H9 (cell line): ENCODE results near the gene PPP1R3C. TPM values are rescaled to one million over a fixed set of nuclear protein-coding genes. Genes with fewer than 3 reads are reported as not detected.

Source experiments
- DNase-seq: peaks from one replicate; pipeline ENCODE4 v3.0.0-alpha.2; 2017
- H2AFZ ChIP-seq: one replicate; pipeline ENCODE4 v1.6.1; 2013; ENCODE audit warnings: mild to moderate bottlenecking, low read length, control low read depth, moderate library complexity
- H2AK5ac ChIP-seq: 2 replicates; pipeline ENCODE4 v1.6.1; 2013; ENCODE audit warnings: low read length, control low read depth, mixed read lengths; ENCODE audit not compliant: insufficient read length
- H2BK120ac ChIP-seq: one replicate; pipeline ENCODE4 v1.6.1; 2013; ENCODE audit warnings: low read depth, mild to moderate bottlenecking, low read length, control low read depth, inconsistent platforms; ENCODE audit not compliant: poor library complexity, severe bottlenecking
- H2BK12ac ChIP-seq: 2 replicates; pipeline ENCODE4 v1.6.1; 2013; ENCODE audit warnings: low read length, control low read depth, mixed read lengths, low read depth; ENCODE audit not compliant: insufficient read length
- H2BK15ac ChIP-seq: 2 replicates; pipeline ENCODE4 v1.6.1; 2013; ENCODE audit warnings: low read depth, low read length, control low read depth
- H2BK20ac ChIP-seq: one replicate; pipeline ENCODE4 v1.6.1; 2013; ENCODE audit warnings: low read depth, mild to moderate bottlenecking, low read length, control low read depth, inconsistent platforms; ENCODE audit not compliant: poor library complexity, severe bottlenecking
- H2BK5ac ChIP-seq: 2 replicates; pipeline ENCODE4 v1.6.1; 2013; ENCODE audit warnings: low read length, control low read depth, mixed read lengths; ENCODE audit not compliant: insufficient read length
- H3K14ac ChIP-seq: 2 replicates; pipeline ENCODE4 v1.6.1; 2013; ENCODE audit warnings: low read length, control low read depth; ENCODE audit not compliant: insufficient read depth
- H3K18ac ChIP-seq: 2 replicates; pipeline ENCODE4 v1.6.1; 2013; ENCODE audit warnings: low read depth, mild to moderate bottlenecking, mixed read lengths, low read length, control low read depth; ENCODE audit not compliant: insufficient read length
- H3K23ac ChIP-seq: 2 replicates; pipeline ENCODE4 v1.6.1; 2013; ENCODE audit warnings: low read length, control low read depth, mixed read lengths, low read depth; ENCODE audit not compliant: insufficient read length
- H3K23me2 ChIP-seq: 2 replicates; pipeline ENCODE4 v1.6.1; 2013; ENCODE audit warnings: low read depth, mild to moderate bottlenecking, mixed read lengths, low read length, control low read depth; ENCODE audit not compliant: insufficient read length, poor library complexity, severe bottlenecking
- H3K27ac ChIP-seq: 2 replicates; pipeline ENCODE4 v1.5.1; 2013; ENCODE audit warnings: low read length, control low read depth, mixed read lengths, low read depth; ENCODE audit not compliant: insufficient read length
- H3K27me3 ChIP-seq: 2 replicates; pipeline ENCODE4 v1.6.1; 2013; ENCODE audit warnings: low read length, control low read depth, inconsistent platforms; ENCODE audit not compliant: insufficient read depth
- H3K4ac ChIP-seq: 2 replicates; pipeline ENCODE4 v1.6.1; 2013; ENCODE audit warnings: low read depth, mild to moderate bottlenecking, control low read depth, inconsistent platforms, low read length, moderate library complexity
- H3K4me1 ChIP-seq: 2 replicates; pipeline ENCODE4 v1.6.1; 2013; ENCODE audit warnings: low read length, control low read depth, inconsistent platforms; ENCODE audit not compliant: insufficient read depth
- H3K4me2 ChIP-seq: 2 replicates; pipeline ENCODE4 v1.6.1; 2013; ENCODE audit warnings: low read length, control low read depth, mixed read lengths; ENCODE audit not compliant: insufficient read length, insufficient read depth
- H3K56ac ChIP-seq: 2 replicates; pipeline ENCODE4 v1.6.1; 2013; ENCODE audit warnings: low read depth, mild to moderate bottlenecking, mixed read lengths, low read length, control low read depth; ENCODE audit not compliant: insufficient read length
- H3K79me1 ChIP-seq: 2 replicates; pipeline ENCODE4 v1.6.1; 2013; ENCODE audit warnings: low read depth, mild to moderate bottlenecking, moderate library complexity, low read length, control low read depth, inconsistent platforms; ENCODE audit not compliant: insufficient read depth, poor library complexity, severe bottlenecking
- H3K79me2 ChIP-seq: 2 replicates; pipeline ENCODE4 v1.6.1; 2013; ENCODE audit warnings: low read length, control low read depth, inconsistent platforms; ENCODE audit not compliant: insufficient read depth
- H3K9ac ChIP-seq: 2 replicates; pipeline ENCODE4 v1.6.1; 2013; ENCODE audit warnings: low read length, control low read depth, mixed read lengths; ENCODE audit not compliant: insufficient read length; ENCODE audit errors: extremely low read depth
- H3K9me3 ChIP-seq: one replicate; pipeline ENCODE4 v1.6.1; 2013; ENCODE audit warnings: low read depth, low read length, inconsistent platforms; ENCODE audit not compliant: control insufficient read depth
- H3T11ph ChIP-seq: one replicate; pipeline ENCODE4 v1.6.1; 2013; ENCODE audit warnings: mild to moderate bottlenecking, low read length, control low read depth, inconsistent platforms
- H4K20me1 ChIP-seq: one replicate; pipeline ENCODE4 v1.6.1; 2013; ENCODE audit not compliant: control insufficient read depth, insufficient read length, insufficient read depth
- H4K5ac ChIP-seq: 2 replicates; pipeline ENCODE4 v1.6.1; 2013; ENCODE audit warnings: low read depth, mild to moderate bottlenecking, mixed read lengths, low read length, control low read depth; ENCODE audit not compliant: insufficient read length
- H4K8ac ChIP-seq: replicated peaks from 2 replicates; pipeline ENCODE4 v1.6.1; 2013; ENCODE audit warnings: low read length, control low read depth, mixed read lengths, low read depth; ENCODE audit not compliant: insufficient read length
- H4K91ac ChIP-seq: 2 replicates; pipeline ENCODE4 v1.6.1; 2013; ENCODE audit warnings: low read depth, mild to moderate bottlenecking, moderate library complexity, mixed read lengths, low read length, control low read depth; ENCODE audit not compliant: insufficient read length
- H3K27ac Mint-ChIP-seq, 3 experiments: 2 replicates in 2 of 3; 3 replicates in 1 of 3; pipeline ENCODE4 v1.8.0; 2020 to 2021; ENCODE audit warnings: mixed read lengths in 3 of 3, mild to moderate bottlenecking in 1 of 3, moderate library complexity in 1 of 3
- H3K27me3 Mint-ChIP-seq: 2 replicates; pipeline ENCODE4 v1.8.0; 2021; ENCODE audit warnings: low read depth, mild to moderate bottlenecking, moderate library complexity, mixed read lengths
- H3K36me3 Mint-ChIP-seq, 3 experiments: 2 replicates in 2 of 3; 3 replicates in 1 of 3; pipeline ENCODE4 v1.8.0; 2020 to 2021; ENCODE audit warnings: low read depth in 3 of 3, mixed read lengths in 3 of 3; ENCODE audit not compliant: insufficient read depth in 1 of 3
- H3K4me1 Mint-ChIP-seq, 2 experiments: 2 replicates each; pipeline ENCODE4 v1.8.0; 2020; ENCODE audit warnings: mixed read lengths in 2 of 2
- H3K4me3 Mint-ChIP-seq, 2 experiments: 2 replicates in 1 of 2; 3 replicates in 1 of 2; pipeline ENCODE4 v1.8.0; 2020 to 2021; ENCODE audit warnings: mild to moderate bottlenecking in 2 of 2, mixed read lengths in 2 of 2, moderate library complexity in 1 of 2
- H3K9me3 Mint-ChIP-seq, 2 experiments: 2 replicates in 1 of 2; 3 replicates in 1 of 2; pipeline ENCODE4 v1.8.0; 2020; ENCODE audit warnings: mild to moderate bottlenecking in 2 of 2, mixed read lengths in 2 of 2, moderate library complexity in 1 of 2
- WGBS: extraction: QIAGEN DNeasy Blood & Tissue Kit; methylation state at CpG from one replicate; pipeline ENCODE4 v1.1.7; 2013; ENCODE audit warnings: missing lambda C conversion rate, low lambda C conversion rate, mixed read lengths; ENCODE audit not compliant: insufficient read length; ENCODE audit errors: extremely low coverage; 5-methylcytosine and 5-hydroxymethylcytosine counted together
- total RNA-seq: library from RNA; stranded (reverse); gene quantifications from 2 replicates; pipeline ENCODE4 v1.2.1, GENCODE V29; 2021
- TF ChIP-seq, protein P1 (sequence below): fragments of 200-600 bp; sonication (generic); conservative IDR thresholded peaks from 3 replicates; pipeline ENCODE4 v1.8.0; 2021; ENCODE audit warnings: antibody characterized with exemption, mild to moderate bottlenecking

PPP1R3C gene
- total RNA-seq, 1 experiment from 2014 or later: 1.2 TPM

DNA sequence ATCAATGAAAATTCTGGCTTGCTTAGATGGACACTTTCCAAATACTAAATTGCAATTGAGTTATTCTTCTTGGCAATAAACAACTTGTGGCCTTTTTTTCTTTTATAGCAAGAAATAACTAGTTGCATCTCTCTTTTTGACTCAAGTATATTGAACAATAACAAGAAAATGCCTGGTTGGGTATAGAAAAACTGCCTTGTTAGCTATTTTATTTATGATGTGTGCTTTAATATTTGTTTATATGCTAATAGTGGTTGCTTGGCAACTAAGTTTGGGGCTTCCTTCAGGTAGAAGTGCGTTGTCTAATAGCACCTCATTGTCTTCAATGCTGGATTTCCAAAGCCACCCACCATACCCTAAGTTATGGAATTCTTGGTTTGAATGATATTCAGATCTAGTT, 30.1 kb upstream of the PPP1R3C start:
- WGBS: no CpG with 5 or more reads among the region's 1 CpG
- no peak overlapping the region for H3K4me2 ChIP-seq
- Mint-ChIP-seq H3K9me3 (peaks cover 8 to 13% of the 10 kb centered on the region in 2 experiments), H3K4me1 (peaks cover 0 to 3% of the 10 kb centered on the region in 2 experiments; a peak in 1 of 4 replicates), H3K36me3 (peaks cover 5 to 15% (median 6%) of the 10 kb centered on the region in 3 experiments; a peak in 4 of 7 replicates), H3K27me3 (no peaks in the 10 kb centered on the region; the same call in 1 of the 2 replicates), H3K4me3 (no peak overlapping the region), H3K27ac (no peak overlapping the region)
- H2BK15ac ChIP-seq: no peak overlapping the region
- no peak overlapping the region for H3K23ac ChIP-seq
- H3K56ac ChIP-seq: no peak overlapping the region
- no peak overlapping the region for H3K27ac ChIP-seq
- TF ChIP-seq, protein P1, sequence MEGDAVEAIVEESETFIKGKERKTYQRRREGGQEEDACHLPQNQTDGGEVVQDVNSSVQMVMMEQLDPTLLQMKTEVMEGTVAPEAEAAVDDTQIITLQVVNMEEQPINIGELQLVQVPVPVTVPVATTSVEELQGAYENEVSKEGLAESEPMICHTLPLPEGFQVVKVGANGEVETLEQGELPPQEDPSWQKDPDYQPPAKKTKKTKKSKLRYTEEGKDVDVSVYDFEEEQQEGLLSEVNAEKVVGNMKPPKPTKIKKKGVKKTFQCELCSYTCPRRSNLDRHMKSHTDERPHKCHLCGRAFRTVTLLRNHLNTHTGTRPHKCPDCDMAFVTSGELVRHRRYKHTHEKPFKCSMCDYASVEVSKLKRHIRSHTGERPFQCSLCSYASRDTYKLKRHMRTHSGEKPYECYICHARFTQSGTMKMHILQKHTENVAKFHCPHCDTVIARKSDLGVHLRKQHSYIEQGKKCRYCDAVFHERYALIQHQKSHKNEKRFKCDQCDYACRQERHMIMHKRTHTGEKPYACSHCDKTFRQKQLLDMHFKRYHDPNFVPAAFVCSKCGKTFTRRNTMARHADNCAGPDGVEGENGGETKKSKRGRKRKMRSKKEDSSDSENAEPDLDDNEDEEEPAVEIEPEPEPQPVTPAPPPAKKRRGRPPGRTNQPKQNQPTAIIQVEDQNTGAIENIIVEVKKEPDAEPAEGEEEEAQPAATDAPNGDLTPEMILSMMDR: no peak
- H2BK20ac ChIP-seq: no peak overlapping the region
- H3T11ph ChIP-seq: no peak overlapping the region
- H2BK12ac ChIP-seq: no peak overlapping the region
- H3K4me1 ChIP-seq: no peaks in the 10 kb centered on the region
- no peak overlapping the region for H3K9ac ChIP-seq
- no peaks in the 10 kb centered on the region for H3K79me2 ChIP-seq
- H3K4ac ChIP-seq: no peak overlapping the region
- H4K20me1 ChIP-seq: no peaks in the 10 kb centered on the region
- H3K14ac ChIP-seq: no peak overlapping the region
- H4K8ac ChIP-seq: no peak overlapping the region
- H2AK5ac ChIP-seq: no peak overlapping the region
- no peak overlapping the region for H2BK120ac ChIP-seq
- H3K23me2 ChIP-seq: no peaks in the 10 kb centered on the region
- H3K79me1 ChIP-seq: no peaks in the 10 kb centered on the region
- no peak overlapping the region for H4K91ac ChIP-seq
- no peaks in the 10 kb centered on the region for H3K9me3 ChIP-seq
- H2AFZ ChIP-seq: no peak overlapping the region
- no peaks in the 10 kb centered on the region for H3K27me3 ChIP-seq
- H2BK5ac ChIP-seq: no peak overlapping the region
- H4K5ac ChIP-seq: no peak overlapping the region
- H3K18ac ChIP-seq: no peak overlapping the region
- DNase-seq: no peak
